HepG2 (cell line): ENCODE measurements around the gene TNFAIP8L1. TPM values are rescaled to one million over a fixed set of nuclear protein-coding genes. Genes with fewer than 3 reads are reported as not detected.
A peak's percentile ranks its signal among the peaks of the same experiment; 100 is the strongest.

Source experiments
- ESRRA ChIP-seq: sonication (generic); formaldehyde crosslinking; IDR thresholded peaks from 2 replicates; pipeline ENCODE4 v1.5.1; 2020; ENCODE audit warnings: mild to moderate bottlenecking, low read depth, missing genetic modification reagents
- ETV5 ChIP-seq: IDR thresholded peaks from 2 replicates; pipeline ENCODE4 v1.6.1; 2018; ENCODE audit warnings: missing biosample characterization, missing genetic modification reagents, inconsistent platforms, borderline replicate concordance
- FOSL2 ChIP-seq: sonication (generic); formaldehyde crosslinking; IDR thresholded peaks from 2 replicates; pipeline ENCODE4 v1.4.0; 2020; ENCODE audit warnings: missing genetic modification reagents
- GATAD2A ChIP-seq: IDR thresholded peaks from 2 replicates; pipeline ENCODE4 v1.6.1; 2016
- HDAC2 ChIP-seq: sonication (generic); formaldehyde crosslinking; IDR thresholded peaks from 2 replicates; pipeline ENCODE4 v1.4.0; 2020; ENCODE audit warnings: missing genetic modification reagents
- MXD1 ChIP-seq: sonication (generic); formaldehyde crosslinking; IDR thresholded peaks from 2 replicates; pipeline ENCODE4 v1.4.0; 2020; ENCODE audit warnings: mild to moderate bottlenecking, missing genetic modification reagents
- NFIB ChIP-seq: sonication (generic); formaldehyde crosslinking; IDR thresholded peaks from 2 replicates; pipeline ENCODE4 v1.9.0; 2021; ENCODE audit warnings: missing genetic modification reagents, mild to moderate bottlenecking, borderline replicate concordance
- NFYB ChIP-seq: sonication (generic); formaldehyde crosslinking; IDR thresholded peaks from 2 replicates; pipeline ENCODE4 v1.4.0; 2020; ENCODE audit warnings: missing genetic modification reagents
- NFYC ChIP-seq: IDR thresholded peaks from 2 replicates; pipeline ENCODE4 v1.6.1; 2016; ENCODE audit warnings: missing genetic modification reagents, missing compliant biosample characterization
- NR2F6 ChIP-seq, 2 experiments: IDR thresholded peaks; 2 replicates each; pipeline ENCODE4 v1.6.1; 2016; ENCODE audit warnings: antibody characterized with exemption in 1 of 2, mild to moderate bottlenecking in 1 of 2
- RBAK ChIP-seq: sonication (generic); formaldehyde crosslinking; IDR thresholded peaks from 2 replicates; pipeline ENCODE4 v1.5.1; 2020; ENCODE audit warnings: mild to moderate bottlenecking, missing genetic modification reagents
- SAP130 ChIP-seq: IDR thresholded peaks from 2 replicates; pipeline ENCODE4 v1.6.1; 2016; ENCODE audit warnings: low read depth
- SMC3 ChIP-seq: IDR thresholded peaks from 2 replicates; pipeline ENCODE4 v1.6.1; 2011; ENCODE audit warnings: low read length, improper control_type of control experiment
- SP4 ChIP-seq: sonication (generic); formaldehyde crosslinking; IDR thresholded peaks from 2 replicates; pipeline ENCODE4 v1.8.1; 2023; ENCODE audit warnings: mild to moderate bottlenecking, missing genetic modification reagents
- TGIF2 ChIP-seq: IDR thresholded peaks from 2 replicates; pipeline ENCODE4 v1.6.1; 2016; ENCODE audit warnings: control low read depth, missing compliant biosample characterization
- TMF1 ChIP-seq: sonication (generic); formaldehyde crosslinking; IDR thresholded peaks from 2 replicates; pipeline ENCODE4 v1.8.1; 2022; ENCODE audit warnings: low read depth, missing genetic modification reagents
- ZFP36 ChIP-seq: fragments of 150-350 bp; IDR thresholded peaks from 2 replicates; pipeline ENCODE4 v1.6.1; 2018; ENCODE audit warnings: borderline replicate concordance, low read length, low read depth; ENCODE audit not compliant: partially characterized antibody
- ZNF235 ChIP-seq: sonication (generic); formaldehyde crosslinking; IDR thresholded peaks from 2 replicates; pipeline ENCODE4 v1.8.1; 2023; ENCODE audit warnings: mild to moderate bottlenecking, missing genetic modification reagents, borderline replicate concordance
- ZNF431 ChIP-seq: sonication (generic); formaldehyde crosslinking; IDR thresholded peaks from 2 replicates; pipeline ENCODE4 v1.9.0; 2022; ENCODE audit warnings: missing genetic modification reagents, low read depth, mild to moderate bottlenecking, borderline replicate concordance
- ZNF503 ChIP-seq: sonication (generic); formaldehyde crosslinking; IDR thresholded peaks from 2 replicates; pipeline ENCODE4 v1.4.0; 2020; ENCODE audit warnings: missing genetic modification reagents
- ZNF629 ChIP-seq: sonication (generic); formaldehyde crosslinking; conservative IDR thresholded peaks from 2 replicates; pipeline ENCODE4 v1.5.0; 2020; ENCODE audit warnings: missing genetic modification reagents
- ZNF644 ChIP-seq: IDR thresholded peaks from 2 replicates; pipeline ENCODE4 v1.6.1; 2016; ENCODE audit warnings: low read depth
- ZNF7 ChIP-seq: IDR thresholded peaks from 2 replicates; pipeline ENCODE4 v1.6.1; 2016; ENCODE audit warnings: missing biosample characterization, missing genetic modification reagents
- polyA plus RNA-seq, 8 experiments: library from polyadenylated mRNA; depleted of rRNA in 3 of 8; stranded (reverse) in 7 of 8; unstranded in 1 of 8; fragments of >200 nt; fragmentation: Illumina TruSeq in 4 of 8; extraction: Trizol in 4 of 8; gene quantifications; 2 replicates each; pipeline versions ENCODE4 v1.2.1 to v1.2.3, GENCODE V29; 2011 to 2016; ENCODE audit warnings: low read depth in 4 of 8, missing spikeins in 1 of 8, mixed read lengths in 1 of 8; ENCODE audit not compliant: insufficient read depth in 1 of 8
- total RNA-seq, 5 experiments: library from RNA; depleted of rRNA; stranded (reverse); fragments of >200 nt; fragmentation: Illumina TruSeq; extraction: Trizol; gene quantifications; 2 replicates each; pipeline ENCODE4 v1.2.3, GENCODE V29; 2016; ENCODE audit warnings: low read depth in 1 of 5
- TF ChIP-seq, protein P1 (sequence below): sonication (generic); formaldehyde crosslinking; IDR thresholded peaks from 2 replicates; pipeline ENCODE4 v1.8.0; 2022; ENCODE audit warnings: low read depth, missing genetic modification reagents
- TF ChIP-seq, protein P2 (sequence below): IDR thresholded peaks from 2 replicates; pipeline ENCODE4 v1.6.1; 2016; ENCODE audit warnings: low read depth, control low read depth
- TF ChIP-seq, protein P3 (sequence below): sonication (generic); formaldehyde crosslinking; IDR thresholded peaks from 2 replicates; pipeline ENCODE4 v1.4.0; 2020; ENCODE audit warnings: missing genetic modification reagents, borderline replicate concordance

Gene TNFAIP8L1
- total and polyA plus RNA-seq, 2 of the 13 experiments (the other 11 are each of a cell fraction or from before 2014, with no cell fraction given) = 13.4 to 21.4 TPM

- no peak for TF ChIP-seq RBAK
- TF ChIP-seq SP4 (CRISPR knock-in tag) = peak; percentile 92
- TF ChIP-seq FOSL2 = peak; percentile 8; the same call in 1 of the 2 replicates
- peak; percentile 34; the same call in 1 of the 2 replicates for TF ChIP-seq TGIF2
- TF ChIP-seq NFYC = peak; percentile 86
- TF ChIP-seq ZNF235 (CRISPR knock-in tag) = 0 out of 2 replicates have a peak, but pooled peaks have one; percentile 46
- no peak for TF ChIP-seq ZNF644 (CRISPR knock-in tag)
- peak; percentile 40; the same call in 1 of the 2 replicates for TF ChIP-seq MXD1 (CRISPR knock-in tag)
- TF ChIP-seq, protein P1, sequence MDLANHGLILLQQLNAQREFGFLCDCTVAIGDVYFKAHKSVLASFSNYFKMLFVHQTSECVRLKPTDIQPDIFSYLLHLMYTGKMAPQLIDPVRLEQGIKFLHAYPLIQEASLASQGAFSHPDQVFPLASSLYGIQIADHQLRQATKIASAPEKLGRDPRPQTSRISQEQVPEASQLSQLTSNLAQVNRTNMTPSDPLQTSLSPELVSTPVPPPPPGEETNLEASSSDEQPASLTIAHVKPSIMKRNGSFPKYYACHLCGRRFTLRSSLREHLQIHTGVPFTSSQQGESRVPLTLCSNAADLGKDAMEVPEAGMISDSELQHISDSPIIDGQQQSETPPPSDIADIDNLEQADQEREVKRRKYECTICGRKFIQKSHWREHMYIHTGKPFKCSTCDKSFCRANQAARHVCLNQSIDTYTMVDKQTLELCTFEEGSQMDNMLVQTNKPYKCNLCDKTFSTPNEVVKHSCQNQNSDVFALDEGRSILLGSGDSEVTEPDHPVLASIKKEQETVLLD = no peak
- TF ChIP-seq HDAC2 (CRISPR knock-in tag) = 0 out of 2 replicates have a peak, but pooled peaks have one; percentile 27
- TF ChIP-seq ZNF629 = peak; percentile 57
- TF ChIP-seq NFIB (CRISPR knock-in tag) = no peak
- no peak for TF ChIP-seq NR2F6 (IDR thresholded peaks at IDR 0.05)
- 0 out of 2 replicates have a peak, but pooled peaks have one; percentile 19 for TF ChIP-seq NR2F6 (CRISPR knock-in tag; IDR thresholded peaks at IDR 0.05)
- no peak for TF ChIP-seq SMC3
- TF ChIP-seq, protein P2, sequence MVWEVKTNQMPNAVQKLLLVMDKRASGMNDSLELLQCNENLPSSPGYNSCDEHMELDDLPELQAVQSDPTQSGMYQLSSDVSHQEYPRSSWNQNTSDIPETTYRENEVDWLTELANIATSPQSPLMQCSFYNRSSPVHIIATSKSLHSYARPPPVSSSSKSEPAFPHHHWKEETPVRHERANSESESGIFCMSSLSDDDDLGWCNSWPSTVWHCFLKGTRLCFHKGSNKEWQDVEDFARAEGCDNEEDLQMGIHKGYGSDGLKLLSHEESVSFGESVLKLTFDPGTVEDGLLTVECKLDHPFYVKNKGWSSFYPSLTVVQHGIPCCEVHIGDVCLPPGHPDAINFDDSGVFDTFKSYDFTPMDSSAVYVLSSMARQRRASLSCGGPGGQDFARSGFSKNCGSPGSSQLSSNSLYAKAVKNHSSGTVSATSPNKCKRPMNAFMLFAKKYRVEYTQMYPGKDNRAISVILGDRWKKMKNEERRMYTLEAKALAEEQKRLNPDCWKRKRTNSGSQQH (CRISPR knock-in tag) = no peak
- 0 out of 2 replicates have a peak, but pooled peaks have one; percentile 10 for TF ChIP-seq TMF1 (CRISPR knock-in tag)
- TF ChIP-seq ZFP36 = peak; percentile 9
- TF ChIP-seq GATAD2A (CRISPR knock-in tag) = peak; percentile 42
- TF ChIP-seq ZNF503 (CRISPR knock-in tag) = no peak
- TF ChIP-seq SAP130 (CRISPR knock-in tag) = peak; percentile 72
- TF ChIP-seq, protein P3, sequence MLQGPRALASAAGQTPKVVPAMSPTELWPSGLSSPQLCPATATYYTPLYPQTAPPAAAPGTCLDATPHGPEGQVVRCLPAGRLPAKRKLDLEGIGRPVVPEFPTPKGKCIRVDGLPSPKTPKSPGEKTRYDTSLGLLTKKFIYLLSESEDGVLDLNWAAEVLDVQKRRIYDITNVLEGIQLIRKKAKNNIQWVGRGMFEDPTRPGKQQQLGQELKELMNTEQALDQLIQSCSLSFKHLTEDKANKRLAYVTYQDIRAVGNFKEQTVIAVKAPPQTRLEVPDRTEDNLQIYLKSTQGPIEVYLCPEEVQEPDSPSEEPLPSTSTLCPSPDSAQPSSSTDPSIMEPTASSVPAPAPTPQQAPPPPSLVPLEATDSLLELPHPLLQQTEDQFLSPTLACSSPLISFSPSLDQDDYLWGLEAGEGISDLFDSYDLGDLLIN (CRISPR knock-in tag) = no peak
- peak; percentile 81 for TF ChIP-seq NFYB (CRISPR knock-in tag)
- TF ChIP-seq ESRRA (CRISPR knock-in tag) = no peak
- peak; percentile 78 for TF ChIP-seq ETV5 (CRISPR knock-in tag)
- TF ChIP-seq ZNF431 (CRISPR knock-in tag) = no peak
- peak; percentile 98 for TF ChIP-seq ZNF7 (CRISPR knock-in tag)
Measured at GRCh38 chr19:4638828-4639530, at the start of gene TNFAIP8L1 (continued).
